OCI-LY1 (cell line): ENCODE measurements around the gene CLUH.

Experiments used
- H2AFZ ChIP-seq: fragments of 200-600 bp; sonication (generic), shearing (Covaris generic); 2 replicates; pipeline ENCODE4 v1.6.0; 2014; ENCODE audit warnings: antibody characterized with exemption, mild to moderate bottlenecking, low read length
- H3F3A ChIP-seq: fragments of 200-600 bp; sonication (generic), shearing (Covaris generic); 2 replicates; pipeline ENCODE4 v1.6.0; 2014; ENCODE audit warnings: mild to moderate bottlenecking, antibody characterized with exemption, low read length, moderate library complexity; ENCODE audit not compliant: insufficient read depth
- H3K27ac ChIP-seq: fragments of 200-600 bp; sonication (generic); 2 replicates; pipeline ENCODE4 v1.5.1; 2014; ENCODE audit warnings: low read length, mixed run types, mild to moderate bottlenecking, low read depth; ENCODE audit not compliant: poor library complexity, severe bottlenecking
- H3K27me3 ChIP-seq: fragments of 200-600 bp; sonication (generic); 2 replicates; pipeline ENCODE4 v1.6.0; 2014; ENCODE audit warnings: antibody characterized with exemption, mild to moderate bottlenecking, low read length, moderate library complexity; ENCODE audit not compliant: insufficient read depth
- H3K36me3 ChIP-seq: fragments of 200-600 bp; sonication (generic); 2 replicates; pipeline ENCODE4 v1.6.1; 2014; ENCODE audit warnings: mild to moderate bottlenecking, antibody characterized with exemption, low read length, moderate library complexity, mixed read lengths; ENCODE audit not compliant: insufficient read depth
- H3K4me1 ChIP-seq: fragments of 200-600 bp; sonication (generic); 2 replicates; pipeline ENCODE4 v1.5.1; 2014; ENCODE audit warnings: mild to moderate bottlenecking, low read length, moderate library complexity; ENCODE audit not compliant: insufficient read depth, severe bottlenecking
- H3K4me2 ChIP-seq: fragments of 200-600 bp; sonication (generic), shearing (Covaris generic); 2 replicates; pipeline ENCODE4 v1.6.1; 2014; ENCODE audit warnings: low read length
- H3K4me3 ChIP-seq: fragments of 200-600 bp; sonication (generic); 2 replicates; pipeline ENCODE4 v1.5.1; 2014; ENCODE audit warnings: low read length, low read depth, mild to moderate bottlenecking, mixed read lengths; ENCODE audit not compliant: poor library complexity, severe bottlenecking
- H3K79me2 ChIP-seq: fragments of 200-600 bp; shearing (Covaris generic); 2 replicates; pipeline ENCODE4 v1.6.1; 2016; ENCODE audit warnings: mixed run types, low read length, mixed read lengths; ENCODE audit not compliant: insufficient read depth
- H3K9ac ChIP-seq: fragments of 200-600 bp; sonication (generic), shearing (Covaris generic); 2 replicates; pipeline ENCODE4 v1.6.1; 2014; ENCODE audit warnings: mild to moderate bottlenecking, low read length, mixed read lengths
- H3K9me2 ChIP-seq: fragments of 200-600 bp; sonication (generic), shearing (Covaris generic); 2 replicates; pipeline ENCODE4 v1.6.1; 2014; ENCODE audit warnings: low read depth, mild to moderate bottlenecking, low read length, mixed read lengths
- H3K9me3 ChIP-seq: fragments of 200-600 bp; shearing (Covaris generic); 2 replicates; pipeline ENCODE4 v1.6.1; 2014; ENCODE audit warnings: low read length, mixed read lengths
- H4K20me1 ChIP-seq: fragments of 200-600 bp; sonication (generic), shearing (Covaris generic); 2 replicates; pipeline ENCODE4 v1.6.0; 2016; ENCODE audit warnings: mild to moderate bottlenecking, low read length; ENCODE audit not compliant: insufficient read depth
- EZH2 ChIP-seq: fragments of 200-600 bp; sonication (generic), shearing (Covaris generic); IDR thresholded peaks from 2 replicates; pipeline ENCODE4 v1.8.0; 2017; ENCODE audit warnings: borderline replicate concordance, mixed run types, mild to moderate bottlenecking, antibody characterized with exemption, low read length, moderate library complexity, mixed read lengths
- TF ChIP-seq, protein P1 (sequence below): fragments of 200-600 bp; sonication (generic), shearing (Covaris generic); IDR thresholded peaks from 2 replicates; pipeline ENCODE4 v1.5.1; 2017; ENCODE audit warnings: mild to moderate bottlenecking, antibody characterized with exemption, low read length, moderate library complexity, mixed read lengths

The CLUH gene

GRCh38 chr17:2705888-2706795 is 5.4 kb downstream of the CLUH start:
- H3F3A ChIP-seq = no peaks in the 10 kb centered on the region
- no peak overlapping the region for H3K4me3 ChIP-seq
- H3K4me1 ChIP-seq = peaks cover 30% of the 10 kb centered on the region
- H4K20me1 ChIP-seq = no peaks in the 10 kb centered on the region
- peaks cover 43% of the 10 kb centered on the region for H3K36me3 ChIP-seq
- H3K27me3 ChIP-seq = no peaks in the 10 kb centered on the region
- TF ChIP-seq, protein P1, sequence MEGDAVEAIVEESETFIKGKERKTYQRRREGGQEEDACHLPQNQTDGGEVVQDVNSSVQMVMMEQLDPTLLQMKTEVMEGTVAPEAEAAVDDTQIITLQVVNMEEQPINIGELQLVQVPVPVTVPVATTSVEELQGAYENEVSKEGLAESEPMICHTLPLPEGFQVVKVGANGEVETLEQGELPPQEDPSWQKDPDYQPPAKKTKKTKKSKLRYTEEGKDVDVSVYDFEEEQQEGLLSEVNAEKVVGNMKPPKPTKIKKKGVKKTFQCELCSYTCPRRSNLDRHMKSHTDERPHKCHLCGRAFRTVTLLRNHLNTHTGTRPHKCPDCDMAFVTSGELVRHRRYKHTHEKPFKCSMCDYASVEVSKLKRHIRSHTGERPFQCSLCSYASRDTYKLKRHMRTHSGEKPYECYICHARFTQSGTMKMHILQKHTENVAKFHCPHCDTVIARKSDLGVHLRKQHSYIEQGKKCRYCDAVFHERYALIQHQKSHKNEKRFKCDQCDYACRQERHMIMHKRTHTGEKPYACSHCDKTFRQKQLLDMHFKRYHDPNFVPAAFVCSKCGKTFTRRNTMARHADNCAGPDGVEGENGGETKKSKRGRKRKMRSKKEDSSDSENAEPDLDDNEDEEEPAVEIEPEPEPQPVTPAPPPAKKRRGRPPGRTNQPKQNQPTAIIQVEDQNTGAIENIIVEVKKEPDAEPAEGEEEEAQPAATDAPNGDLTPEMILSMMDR = no peak
- no peak for TF ChIP-seq EZH2
- no peaks in the 10 kb centered on the region for H3K9me2 ChIP-seq
- no peaks in the 10 kb centered on the region for H3K9me3 ChIP-seq
- no peak overlapping the region for H2AFZ ChIP-seq
- no peak overlapping the region for H3K27ac ChIP-seq
- H3K9ac ChIP-seq = no peak overlapping the region
- H3K79me2 ChIP-seq = peaks cover 60% of the 10 kb centered on the region
- no peak overlapping the region for H3K4me2 ChIP-seq

- no peaks in the 10 kb centered on the region for H3K9me3 ChIP-seq
- no peak overlapping the region for H2AFZ ChIP-seq
- no peaks in the 10 kb centered on the region for H3K27me3 ChIP-seq
- no peaks in the 10 kb centered on the region for H3F3A ChIP-seq
- peaks cover 51% of the 10 kb centered on the region for H3K79me2 ChIP-seq
- peaks cover 51% of the 10 kb centered on the region for H3K36me3 ChIP-seq
- no peak overlapping the region for H3K9ac ChIP-seq
- H3K9me2 ChIP-seq = no peaks in the 10 kb centered on the region
- no peak overlapping the region for H3K4me3 ChIP-seq
- no peak for TF ChIP-seq EZH2
- TF ChIP-seq, protein P1 = no peak
- H3K4me2 ChIP-seq = no peak overlapping the region
- peaks cover 26% of the 10 kb centered on the region for H3K4me1 ChIP-seq
- no peak overlapping the region for H3K27ac ChIP-seq
- no peaks in the 10 kb centered on the region for H4K20me1 ChIP-seq
Observed at GRCh38 chr17:2705263-2705662, 6.3 kb downstream of the CLUH start.

GRCh38 chr17:2704890-2705248 is 6.7 kb downstream of the CLUH start:
- no peaks in the 10 kb centered on the region for H3K27me3 ChIP-seq
- H3K9me3 ChIP-seq = no peaks in the 10 kb centered on the region
- H3F3A ChIP-seq = no peaks in the 10 kb centered on the region
- H3K4me2 ChIP-seq = no peak overlapping the region
- no peak overlapping the region for H3K27ac ChIP-seq
- no peak overlapping the region for H3K9ac ChIP-seq
- peaks cover 55% of the 10 kb centered on the region for H3K36me3 ChIP-seq
- TF ChIP-seq EZH2 = no peak
- TF ChIP-seq, protein P1 = no peak
- no peak overlapping the region for H3K4me3 ChIP-seq
- H4K20me1 ChIP-seq = no peaks in the 10 kb centered on the region
- no peaks in the 10 kb centered on the region for H3K9me2 ChIP-seq
- no peak overlapping the region for H2AFZ ChIP-seq
- peaks cover 22% of the 10 kb centered on the region for H3K4me1 ChIP-seq
- peaks cover 47% of the 10 kb centered on the region for H3K79me2 ChIP-seq
